Retinal pigment epithelial cell (primary cell): ENCODE data around the gene GATC.

Experiments
- DNase-seq: peaks from one replicate; pipeline ENCODE4 v3.0.0-alpha.2; 2010; ENCODE audit warnings: low read depth
- H3K4me3 ChIP-seq: 2 replicates; pipeline ENCODE4 v1.5.1; 2011; ENCODE audit warnings: mild to moderate bottlenecking, low read length, control low read depth, moderate library complexity
- TF ChIP-seq, protein P1 (sequence below): conservative IDR thresholded peaks from 2 replicates; pipeline ENCODE4 v1.5.1; 2011; ENCODE audit warnings: low read depth, low read length, control low read depth, inconsistent platforms

The GATC gene

GRCh38 chr12:120495186-120495730 is 49.0 kb downstream of the GATC start:
- TF ChIP-seq, protein P1, sequence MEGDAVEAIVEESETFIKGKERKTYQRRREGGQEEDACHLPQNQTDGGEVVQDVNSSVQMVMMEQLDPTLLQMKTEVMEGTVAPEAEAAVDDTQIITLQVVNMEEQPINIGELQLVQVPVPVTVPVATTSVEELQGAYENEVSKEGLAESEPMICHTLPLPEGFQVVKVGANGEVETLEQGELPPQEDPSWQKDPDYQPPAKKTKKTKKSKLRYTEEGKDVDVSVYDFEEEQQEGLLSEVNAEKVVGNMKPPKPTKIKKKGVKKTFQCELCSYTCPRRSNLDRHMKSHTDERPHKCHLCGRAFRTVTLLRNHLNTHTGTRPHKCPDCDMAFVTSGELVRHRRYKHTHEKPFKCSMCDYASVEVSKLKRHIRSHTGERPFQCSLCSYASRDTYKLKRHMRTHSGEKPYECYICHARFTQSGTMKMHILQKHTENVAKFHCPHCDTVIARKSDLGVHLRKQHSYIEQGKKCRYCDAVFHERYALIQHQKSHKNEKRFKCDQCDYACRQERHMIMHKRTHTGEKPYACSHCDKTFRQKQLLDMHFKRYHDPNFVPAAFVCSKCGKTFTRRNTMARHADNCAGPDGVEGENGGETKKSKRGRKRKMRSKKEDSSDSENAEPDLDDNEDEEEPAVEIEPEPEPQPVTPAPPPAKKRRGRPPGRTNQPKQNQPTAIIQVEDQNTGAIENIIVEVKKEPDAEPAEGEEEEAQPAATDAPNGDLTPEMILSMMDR = no peak
- peak overlapping the region; percentile 91 for H3K4me3 ChIP-seq
- DNase-seq = no peak

- peak; percentile 77 for DNase-seq
- TF ChIP-seq, protein P1 = no peak
- peak within 1 kb of the TSS; percentile 91 for H3K4me3 ChIP-seq
Measured at GRCh38 chr12:120495731-120496412, 49.6 kb downstream of the GATC start, which contains the start of gene DYNLL1. TSS of gene DYNLL1 (plus strand) at chr12:120496113. CDS start at chr12:120496422, 309 bp downstream.

GRCh38 chr12:120496413-120497340 is 50.4 kb downstream of the GATC start:
- TF ChIP-seq, protein P1 = peak; percentile 12
- no peak for DNase-seq
- peak overlapping the region; percentile 91 for H3K4me3 ChIP-seq

DNA sequence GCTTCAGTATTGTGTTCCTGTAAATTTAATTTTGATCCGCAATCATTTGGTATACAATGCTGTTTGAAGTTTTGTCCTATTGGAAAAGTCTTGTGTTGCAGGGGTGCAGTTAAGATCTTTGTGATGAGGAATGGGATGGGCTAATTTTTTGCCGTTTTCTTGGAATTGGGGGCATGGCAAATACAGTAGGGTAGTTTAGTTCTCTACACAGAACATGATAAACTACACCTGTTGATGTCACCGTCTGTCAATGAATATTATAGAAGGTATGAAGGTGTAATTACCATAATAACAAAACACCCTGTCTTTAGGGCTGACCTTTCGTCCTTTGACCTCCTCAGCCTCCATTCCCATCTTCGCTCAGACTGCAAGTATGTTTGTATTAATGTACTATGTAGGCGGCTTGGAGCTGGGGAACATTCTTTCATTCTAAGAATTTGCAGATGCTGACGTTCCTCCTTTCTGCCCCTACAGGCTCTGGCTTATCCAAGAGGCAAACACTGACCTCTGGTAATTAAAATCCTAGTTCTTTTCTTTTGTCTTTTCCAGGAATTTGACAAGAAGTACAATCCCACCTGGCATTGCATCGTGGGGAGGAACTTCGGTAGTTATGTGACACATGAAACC is 51.4 kb downstream of the GATC start:
- DNase-seq = no peak
- H3K4me3 ChIP-seq = peak overlapping the region; percentile 91
- TF ChIP-seq, protein P1 = no peak

DNA sequence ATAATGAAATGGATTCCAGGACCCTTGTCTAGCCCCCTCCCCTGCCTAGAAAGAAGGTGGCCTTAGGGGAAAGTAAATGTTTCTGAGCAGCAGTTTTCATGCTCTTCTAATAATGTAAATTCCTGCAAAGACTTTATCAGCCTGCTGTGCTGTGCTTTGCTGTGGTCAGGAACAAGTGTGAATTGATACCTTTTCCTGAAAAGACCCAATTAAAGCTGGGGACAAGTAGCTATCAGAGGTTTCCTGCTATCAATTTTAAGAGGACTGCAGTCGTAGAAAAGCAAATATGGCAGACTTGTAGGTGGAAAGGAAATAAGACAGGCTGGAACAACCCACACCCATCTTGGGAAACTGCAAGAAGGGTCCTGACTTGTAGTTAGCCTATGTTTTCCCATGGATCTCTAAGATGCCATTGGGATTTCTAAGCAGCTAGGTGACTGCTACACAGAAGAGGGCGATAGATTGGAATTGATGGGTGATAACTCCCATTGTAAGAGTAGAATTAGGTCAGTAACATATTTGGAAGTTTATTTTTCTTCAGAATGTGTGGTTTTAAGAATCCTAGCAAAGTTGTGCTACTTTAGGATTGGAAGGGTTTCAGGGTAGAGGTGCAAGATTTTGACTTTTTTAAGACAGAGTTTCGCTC is 52.7 kb downstream of the GATC start:
- DNase-seq = no peak
- H3K4me3 ChIP-seq = no peak overlapping the region
- TF ChIP-seq, protein P1 = no peak

- TF ChIP-seq, protein P1 = no peak
- no peak for DNase-seq
- no peak overlapping the region for H3K4me3 ChIP-seq
Measured at GRCh38 chr12:120500581-120500980, 54.3 kb downstream of the GATC start.
